Neural progenitor cell (in vitro differentiated cells): ENCODE measurements around the gene GNG14. TPM values are rescaled to one million over a fixed set of nuclear protein-coding genes. Genes with fewer than 3 reads are reported as not detected.

Experiments used
- DNase-seq: peaks from one replicate; pipeline ENCODE4 v3.0.0-alpha.2; 2016; ENCODE audit warnings: low spot score
- H2AFZ ChIP-seq: fragments of 200-600 bp; sonication (generic); replicated peaks from 2 replicates; pipeline ENCODE4 v1.6.1; 2016; ENCODE audit warnings: antibody characterized with exemption
- H3F3A ChIP-seq: fragments of 200-600 bp; sonication (generic); 2 replicates; pipeline ENCODE4 v1.6.1; 2016; ENCODE audit warnings: antibody characterized with exemption, low read depth
- H3K27ac ChIP-seq: fragments of 200-600 bp; sonication (generic); 2 replicates; pipeline ENCODE4 v1.5.1; 2016; ENCODE audit warnings: mild to moderate bottlenecking
- H3K27me3 ChIP-seq: fragments of 200-600 bp; sonication (generic); 2 replicates; pipeline ENCODE4 v1.6.1; 2016; ENCODE audit warnings: mild to moderate bottlenecking, moderate library complexity
- H3K36me3 ChIP-seq: fragments of 200-600 bp; sonication (generic); 2 replicates; pipeline ENCODE4 v1.5.1; 2016
- H3K4me1 ChIP-seq: fragments of 200-600 bp; sonication (generic); 2 replicates; pipeline ENCODE4 v1.6.1; 2016; ENCODE audit warnings: mixed run types
- H3K4me2 ChIP-seq: fragments of 200-600 bp; sonication (generic); 2 replicates; pipeline ENCODE4 v1.6.1; 2016
- H3K4me3 ChIP-seq: fragments of 200-600 bp; sonication (generic); 2 replicates; pipeline ENCODE4 v1.5.1; 2016
- H3K79me2 ChIP-seq: fragments of 200-600 bp; sonication (generic); 2 replicates; pipeline ENCODE4 v1.6.1; 2016; ENCODE audit warnings: low read depth
- H3K9ac ChIP-seq: fragments of 200-600 bp; sonication (generic); 2 replicates; pipeline ENCODE4 v1.6.1; 2016
- H3K9me3 ChIP-seq: fragments of 200-600 bp; sonication (generic); 2 replicates; pipeline ENCODE4 v1.5.1; 2016; ENCODE audit warnings: low read depth
- H4K20me1 ChIP-seq: fragments of 200-600 bp; sonication (generic); 2 replicates; pipeline ENCODE4 v1.6.1; 2016; ENCODE audit warnings: low read depth
- H3K27ac Mint-ChIP-seq: 3 replicates; pipeline ENCODE4 v1.8.0; 2021; ENCODE audit warnings: mixed read lengths
- H3K27me3 Mint-ChIP-seq: 2 replicates; pipeline ENCODE4 v1.8.0; 2022; ENCODE audit warnings: low read depth, mild to moderate bottlenecking, inconsistent platforms, moderate library complexity, mixed read lengths; ENCODE audit not compliant: insufficient read depth
- H3K36me3 Mint-ChIP-seq: 3 replicates; pipeline ENCODE4 v1.8.0; 2021; ENCODE audit warnings: mixed read lengths
- H3K4me1 Mint-ChIP-seq: 3 replicates; pipeline ENCODE4 v1.8.0; 2021; ENCODE audit warnings: mixed read lengths
- H3K4me3 Mint-ChIP-seq: 3 replicates; pipeline ENCODE4 v1.8.0; 2021; ENCODE audit warnings: mild to moderate bottlenecking, moderate library complexity, mixed read lengths
- H3K9me3 Mint-ChIP-seq: 3 replicates; pipeline ENCODE4 v1.8.0; 2020; ENCODE audit warnings: mixed read lengths
- CTCF ChIP-seq: fragments of 200-600 bp; sonication (generic); IDR thresholded peaks from 2 replicates; pipeline ENCODE4 v1.5.1; 2017; ENCODE audit warnings: antibody characterized with exemption, mild to moderate bottlenecking
- EZH2 ChIP-seq: fragments of 200-600 bp; sonication (generic); IDR thresholded peaks from 2 replicates; pipeline ENCODE4 v1.6.1; 2017; ENCODE audit warnings: antibody characterized with exemption, mild to moderate bottlenecking, moderate library complexity
- EZH2phosphoT487 ChIP-seq: fragments of 200-600 bp; sonication (generic); IDR thresholded peaks from 2 replicates; pipeline ENCODE4 v1.6.1; 2017; ENCODE audit warnings: antibody characterized with exemption
- total RNA-seq: library from RNA; depleted of rRNA; stranded (reverse); fragments of >200 nt; gene quantifications from 2 replicates; pipeline ENCODE4 v1.2.3, GENCODE V29; 2015; ENCODE audit warnings: low replicate concordance

GNG14 gene
- total RNA-seq, 1 donor from 2014 or later, result not detected

GRCh38 chr19:12721656-12722565 is 34.1 kb downstream of the GNG14 start:
- H3K9me3 Mint-ChIP-seq, result no peaks in the 10 kb centered on the region
- peak overlapping the region; percentile 99 for H3K4me3 Mint-ChIP-seq
- Histone ChIP-seq H3K27ac (peak overlapping the region; percentile 87), H3F3A (peaks cover 51% of the 10 kb centered on the region), H3K9me3 (no peaks in the 10 kb centered on the region), H3K79me2 (peaks cover 73% of the 10 kb centered on the region), H3K4me3 (peak overlapping the region; percentile 66), H4K20me1 (peaks cover 30% of the 10 kb centered on the region), H3K36me3 (peaks cover 3% of the 10 kb centered on the region), H2AFZ (no peak overlapping the region), H3K4me1 (peaks cover 6% of the 10 kb centered on the region), H3K4me2 (peak overlapping the region; percentile 94), H3K27me3 (no peaks in the 10 kb centered on the region), H3K9ac (peak overlapping the region; percentile 72)
- peak overlapping the region; percentile 99 for H3K27ac Mint-ChIP-seq
- peak; percentile 94 for DNase-seq
- TF ChIP-seq EZH2, result no peak
- TF ChIP-seq CTCF, result no peak
- TF ChIP-seq EZH2phosphoT487, result no peak
- peaks cover 22% of the 10 kb centered on the region for H3K4me1 Mint-ChIP-seq
- peaks cover 9% of the 10 kb centered on the region for H3K36me3 Mint-ChIP-seq
- H3K27me3 Mint-ChIP-seq, result peaks cover 11% of the 10 kb centered on the region

- Mint-ChIP-seq H3K4me3 (peak overlapping the region; percentile 99), H3K36me3 (peaks cover 10% of the 10 kb centered on the region), H3K4me1 (peaks cover 22% of the 10 kb centered on the region), H3K27me3 (peaks cover 11% of the 10 kb centered on the region), H3K27ac (peak overlapping the region; percentile 99), H3K9me3 (no peaks in the 10 kb centered on the region)
- Histone ChIP-seq H3K27me3 (no peaks in the 10 kb centered on the region), H4K20me1 (peaks cover 23% of the 10 kb centered on the region), H3K4me2 (peak overlapping the region; percentile 94), H3K36me3 (peaks cover 3% of the 10 kb centered on the region), H3K9me3 (no peaks in the 10 kb centered on the region), H3F3A (peaks cover 46% of the 10 kb centered on the region), H3K9ac (peak overlapping the region; percentile 72), H2AFZ (peak overlapping the region; percentile 75), H3K79me2 (peaks cover 64% of the 10 kb centered on the region), H3K4me3 (peak overlapping the region; percentile 66), H3K27ac (peak overlapping the region; percentile 87), H3K4me1 (peaks cover 6% of the 10 kb centered on the region)
- peak; percentile 100 for DNase-seq
- TF ChIP-seq EZH2phosphoT487, result no peak
- TF ChIP-seq EZH2, result peak; percentile 34
- TF ChIP-seq CTCF, result no peak
Observed at GRCh38 chr19:12722566-12723380, 35.0 kb downstream of the GNG14 start.

- H3F3A ChIP-seq, result peaks cover 45% of the 10 kb centered on the region
- H3K79me2 ChIP-seq, result peaks cover 59% of the 10 kb centered on the region
- H3K27ac ChIP-seq, result peak overlapping the region; percentile 42
- TF ChIP-seq EZH2phosphoT487, result no peak
- TF ChIP-seq CTCF, result no peak
- no peak for TF ChIP-seq EZH2
- Mint-ChIP-seq H3K36me3 (peaks cover 13% of the 10 kb centered on the region), H3K9me3 (no peaks in the 10 kb centered on the region), H3K27ac (peak overlapping the region; percentile 99), H3K4me1 (peaks cover 22% of the 10 kb centered on the region), H3K27me3 (peaks cover 11% of the 10 kb centered on the region), H3K4me3 (peak overlapping the region; percentile 99)
- H3K36me3 ChIP-seq, result peaks cover 3% of the 10 kb centered on the region
- H3K9me3 ChIP-seq, result no peaks in the 10 kb centered on the region
- peaks cover 22% of the 10 kb centered on the region for H4K20me1 ChIP-seq
- DNase-seq, result peak; percentile 28
- no peak overlapping the region for H2AFZ ChIP-seq
- peaks cover 6% of the 10 kb centered on the region for H3K4me1 ChIP-seq
- H3K9ac ChIP-seq, result peak overlapping the region; percentile 71
- peak overlapping the region; percentile 66 for H3K4me3 ChIP-seq
- H3K27me3 ChIP-seq, result no peaks in the 10 kb centered on the region
- peak overlapping the region; percentile 94 for H3K4me2 ChIP-seq
Observed at GRCh38 chr19:12723381-12723640, 35.5 kb downstream of the GNG14 start.
